ENCODE data around the gene TEX2. TPM values are rescaled to one million over a fixed set of nuclear protein-coding genes. Genes with fewer than 3 reads are reported as not detected.

Gene TEX2, protein sequence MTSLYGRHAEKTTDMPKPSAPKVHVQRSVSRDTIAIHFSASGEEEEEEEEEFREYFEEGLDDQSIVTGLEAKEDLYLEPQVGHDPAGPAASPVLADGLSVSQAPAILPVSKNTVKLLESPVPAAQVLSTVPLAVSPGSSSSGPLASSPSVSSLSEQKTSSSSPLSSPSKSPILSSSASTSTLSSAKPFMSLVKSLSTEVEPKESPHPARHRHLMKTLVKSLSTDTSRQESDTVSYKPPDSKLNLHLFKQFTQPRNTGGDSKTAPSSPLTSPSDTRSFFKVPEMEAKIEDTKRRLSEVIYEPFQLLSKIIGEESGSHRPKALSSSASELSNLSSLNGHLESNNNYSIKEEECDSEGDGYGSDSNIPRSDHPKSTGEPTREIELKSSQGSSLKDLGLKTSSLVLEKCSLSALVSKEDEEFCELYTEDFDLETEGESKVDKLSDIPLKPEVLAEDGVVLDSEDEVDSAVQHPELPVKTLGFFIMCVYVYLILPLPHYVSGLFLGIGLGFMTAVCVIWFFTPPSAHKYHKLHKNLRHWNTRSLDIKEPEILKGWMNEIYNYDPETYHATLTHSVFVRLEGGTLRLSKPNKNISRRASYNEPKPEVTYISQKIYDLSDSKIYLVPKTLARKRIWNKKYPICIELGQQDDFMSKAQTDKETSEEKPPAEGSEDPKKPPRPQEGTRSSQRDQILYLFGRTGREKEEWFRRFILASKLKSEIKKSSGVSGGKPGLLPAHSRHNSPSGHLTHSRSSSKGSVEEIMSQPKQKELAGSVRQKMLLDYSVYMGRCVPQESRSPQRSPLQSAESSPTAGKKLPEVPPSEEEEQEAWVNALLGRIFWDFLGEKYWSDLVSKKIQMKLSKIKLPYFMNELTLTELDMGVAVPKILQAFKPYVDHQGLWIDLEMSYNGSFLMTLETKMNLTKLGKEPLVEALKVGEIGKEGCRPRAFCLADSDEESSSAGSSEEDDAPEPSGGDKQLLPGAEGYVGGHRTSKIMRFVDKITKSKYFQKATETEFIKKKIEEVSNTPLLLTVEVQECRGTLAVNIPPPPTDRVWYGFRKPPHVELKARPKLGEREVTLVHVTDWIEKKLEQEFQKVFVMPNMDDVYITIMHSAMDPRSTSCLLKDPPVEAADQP
- total RNA-seq = 32.1 and 36.6 TPM in 2 replicates

DNA sequence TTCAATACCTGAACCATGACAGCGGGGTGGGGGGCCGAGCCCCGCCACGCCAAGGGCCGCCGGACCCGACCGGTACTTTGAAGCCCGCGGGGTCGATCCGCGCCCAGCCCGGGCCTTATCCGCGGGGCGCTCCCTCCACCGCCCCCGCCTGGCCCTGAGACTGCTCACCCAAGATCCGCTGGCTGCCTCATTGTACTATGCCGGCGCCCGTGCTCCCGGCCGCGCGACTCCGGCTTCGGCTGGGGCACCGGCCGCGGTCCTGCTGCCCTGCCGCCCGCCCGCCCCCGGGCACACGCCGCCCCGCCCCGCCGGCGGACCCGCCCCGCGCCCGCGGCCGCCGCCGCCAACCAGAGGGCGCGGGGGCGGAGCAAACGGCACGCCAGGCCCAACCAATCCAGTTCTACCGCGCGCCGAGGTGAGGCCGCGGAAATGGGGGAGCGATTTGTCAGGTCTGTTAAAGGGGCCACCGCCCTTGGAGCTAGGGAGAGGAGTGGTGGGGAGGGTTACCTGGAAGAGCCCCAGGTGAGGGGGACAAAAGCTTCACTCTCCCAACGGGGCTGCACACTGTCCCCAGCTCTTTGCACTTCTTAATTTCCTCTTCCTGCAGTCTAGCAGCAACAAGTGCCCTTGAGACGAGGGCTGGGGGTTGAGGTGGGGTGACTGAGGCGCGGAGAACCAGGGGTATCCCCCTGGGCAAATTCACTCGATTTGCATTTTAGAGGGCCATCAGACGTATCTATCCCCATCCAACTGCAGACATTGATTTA lies at the start of gene TEX2:
Gene TEX2, minus strand, starts transcription at position 261 of the 767 bp plus-strand sequence. CDS start 49,043 bp downstream, outside the sequence.

DNA sequence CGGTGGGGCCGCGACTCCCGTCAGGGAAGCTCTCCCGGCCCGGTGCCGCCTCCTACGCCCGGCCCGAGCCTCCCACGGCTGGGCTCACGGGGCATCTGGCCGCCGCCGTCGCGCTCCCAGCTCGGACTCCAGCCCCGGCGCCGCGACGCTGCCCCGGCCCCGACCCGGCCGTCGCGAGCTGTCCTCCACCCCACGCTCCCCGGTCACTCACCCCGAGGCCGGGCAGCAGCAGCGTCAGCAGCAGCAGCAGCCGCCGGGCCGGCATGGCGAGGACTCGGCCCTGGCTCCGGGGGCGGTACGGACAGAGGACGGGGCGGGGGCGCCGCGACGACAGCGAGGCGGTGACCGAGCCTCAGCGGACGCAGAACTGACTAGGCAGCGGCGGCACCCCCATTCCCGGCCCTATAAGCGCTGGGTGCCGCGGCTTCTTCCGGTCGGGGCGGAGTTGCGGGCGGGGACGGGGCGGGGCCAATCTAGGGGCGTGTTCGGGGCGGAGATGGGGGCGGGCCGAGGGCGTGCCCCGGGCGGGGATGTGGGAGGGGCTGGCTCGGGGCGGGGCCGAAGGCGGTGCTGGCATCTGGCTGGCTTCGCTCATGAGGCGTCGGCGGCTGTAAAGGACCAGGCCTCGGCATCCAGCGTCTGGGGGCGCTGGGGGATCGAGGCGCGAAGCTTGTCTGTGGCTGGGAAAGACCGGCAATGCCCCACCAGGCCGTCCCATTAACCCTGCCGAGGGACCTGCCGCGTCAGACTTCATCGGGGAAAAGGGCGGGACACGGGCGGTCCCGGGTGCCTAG lies 133.1 kb downstream of the TEX2 start, which contains the start of gene ERN1:
Gene ERN1, minus strand, starts transcription at position 380 of the 794 bp plus-strand sequence. Its CDS starts 115 bp downstream, at position 265.

Other genes starting within 250 kb of the TEX2 start
- 12.2 and 17.6 TPM in 2 replicates for gene ICAM2, start 242.6 kb downstream of the TEX2 start, total RNA-seq
- 14.2 and 20.8 TPM in 2 replicates for gene ERN1, start 133.1 kb downstream of the TEX2 start, total RNA-seq
- gene PECAM1, start 127.6 kb upstream of the TEX2 start, total RNA-seq = 16.8 and 20.2 TPM in 2 replicates
- gene MILR1, start 185.9 kb upstream of the TEX2 start, total RNA-seq = 21.8 and 38.8 TPM in 2 replicates
- gene POLG2, start 233.8 kb upstream of the TEX2 start, total RNA-seq = 6.2 and 7.5 TPM in 2 replicates
- 555 and 670 TPM in 2 replicates for gene DDX5, start 243.0 kb upstream of the TEX2 start, total RNA-seq
- 10.3 and 17.9 TPM in 2 replicates for gene CEP95, start 243.7 kb upstream of the TEX2 start, total RNA-seq